Activated CD4-positive, CD25-positive, alpha-beta regulatory T cell treated with anti-CD3 and anti-CD28 coated beads, Interleukin-2, amount 50 U/mL, for 24 hours (primary cell): ENCODE results near the gene NAALADL2.
"Not testable (repeated sequence)": the region's sequence is repeated elsewhere in the genome, so short reads cannot be mapped to it uniquely, and the experiment has no call there.

Source experiments
- ATAC-seq, 2 donors: fragments of 150-1000 bp; cut with Tn5 transposase; one replicate each; pipeline ENCODE4 v1.10.0; 2021; ENCODE audit warnings: mild to moderate bottlenecking in 1 of 2, moderate library complexity in 1 of 2

The NAALADL2 gene

GRCh38 chr3:175792245-175792644, 933.1 kb downstream of the NAALADL2 start:
- ATAC-seq = no peak

- no peak for ATAC-seq
These were observed 939.2 kb downstream of the NAALADL2 start for GRCh38 chr3:175798326-175798725.

- ATAC-seq = no peak
These were observed 946.7 kb downstream of the NAALADL2 start for GRCh38 chr3:175805825-175806224.

DNA sequence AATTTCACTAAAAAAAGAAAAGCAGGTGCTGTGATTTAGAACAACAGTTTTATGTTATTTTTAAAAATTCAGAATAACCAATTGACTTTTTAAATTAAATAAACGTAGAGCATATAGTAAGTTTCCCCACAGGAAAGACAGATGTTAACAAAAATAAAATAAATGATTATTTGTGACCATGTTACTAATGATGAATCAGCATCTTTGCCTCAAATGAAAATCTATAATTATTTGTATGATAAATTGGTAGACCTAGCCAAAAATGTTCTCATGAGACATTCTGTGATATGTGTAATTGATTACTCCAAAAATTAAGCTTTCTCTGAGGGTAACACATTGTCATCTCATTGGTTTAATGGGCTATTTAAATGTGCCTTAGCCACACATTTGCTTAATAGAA, 948.0 kb downstream of the NAALADL2 start:
- ATAC-seq = no peak

GRCh38 chr3:175818811-175819464, 959.8 kb downstream of the NAALADL2 start:
- no peak for ATAC-seq

GRCh38 chr3:175822766-175823491, 963.8 kb downstream of the NAALADL2 start:
- not testable (repeated sequence) for ATAC-seq

DNA sequence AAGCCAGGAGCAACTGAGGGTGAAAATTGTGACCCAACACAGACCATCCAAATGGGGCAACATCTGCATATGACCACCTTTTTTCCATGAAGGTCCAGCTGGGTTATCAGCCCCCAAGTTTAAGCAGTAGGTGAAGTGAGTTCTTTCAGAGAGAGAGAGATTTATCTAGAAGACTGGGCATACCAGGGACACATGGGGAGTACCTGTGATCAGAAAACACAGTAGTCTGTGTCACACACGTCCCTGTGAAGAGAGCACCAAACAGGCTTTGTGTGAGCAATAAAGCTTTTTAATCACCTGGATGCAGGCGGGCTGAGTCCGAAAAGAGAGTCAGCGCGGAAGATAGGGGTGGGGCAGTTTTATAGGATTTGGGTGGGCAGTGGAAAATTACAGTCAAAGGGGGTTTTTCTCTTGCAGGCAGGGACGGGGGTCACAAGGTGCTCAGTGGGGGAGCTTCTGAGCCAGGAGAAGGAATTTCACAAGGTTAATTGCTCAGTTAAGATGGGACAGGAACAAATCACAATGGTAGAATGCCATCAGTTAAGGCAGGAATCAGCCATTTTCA, 966.0 kb downstream of the NAALADL2 start:
- ATAC-seq = not testable (repeated sequence)

- no peak for ATAC-seq
These were observed 967.6 kb downstream of the NAALADL2 start for GRCh38 chr3:175826759-175827158.

DNA sequence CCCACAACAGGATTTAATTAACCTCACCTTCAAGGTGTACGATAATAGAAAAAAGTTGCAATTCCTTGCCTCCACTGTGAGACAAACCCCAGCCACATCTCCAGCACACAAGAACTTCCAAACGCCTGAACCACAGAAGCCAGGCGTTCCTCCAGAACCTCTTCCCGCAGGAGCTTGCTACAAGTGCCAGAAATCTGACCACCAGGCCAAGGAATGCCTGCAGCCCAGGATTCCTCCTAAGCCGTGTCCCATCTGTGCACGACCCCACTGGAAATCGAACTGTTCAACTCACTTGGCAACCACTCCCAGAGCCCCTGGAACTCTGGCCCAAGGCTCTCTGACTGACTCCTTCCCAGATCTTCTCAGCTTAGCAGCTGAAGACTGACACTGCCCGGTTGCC, 970.7 kb downstream of the NAALADL2 start:
- ATAC-seq = not testable (repeated sequence)

- ATAC-seq = not testable (repeated sequence)
These were observed 976.6 kb downstream of the NAALADL2 start for GRCh38 chr3:175835763-175836162.

DNA sequence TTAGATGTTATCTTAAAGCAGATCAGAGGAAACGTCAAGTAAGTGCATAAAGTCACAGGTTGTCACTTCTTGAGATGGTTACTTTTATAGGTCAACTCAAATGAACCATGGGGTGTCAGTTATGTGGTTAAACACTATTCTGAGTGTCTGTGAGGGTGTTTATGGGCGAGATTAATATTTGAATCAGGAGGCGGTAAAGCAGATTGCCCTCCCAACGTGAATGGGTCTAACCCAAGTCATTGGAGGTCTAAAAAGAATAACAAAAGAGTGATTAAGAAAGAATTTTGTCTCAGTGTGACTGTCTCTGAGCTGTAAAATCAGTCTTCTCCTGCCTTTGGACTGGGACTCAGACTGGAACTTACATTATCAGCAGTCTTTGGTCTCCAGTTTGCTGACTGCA, 977.5 kb downstream of the NAALADL2 start:
- ATAC-seq = no peak

- no peak for ATAC-seq
These were observed 978.8 kb downstream of the NAALADL2 start for GRCh38 chr3:175837962-175838361.

DNA sequence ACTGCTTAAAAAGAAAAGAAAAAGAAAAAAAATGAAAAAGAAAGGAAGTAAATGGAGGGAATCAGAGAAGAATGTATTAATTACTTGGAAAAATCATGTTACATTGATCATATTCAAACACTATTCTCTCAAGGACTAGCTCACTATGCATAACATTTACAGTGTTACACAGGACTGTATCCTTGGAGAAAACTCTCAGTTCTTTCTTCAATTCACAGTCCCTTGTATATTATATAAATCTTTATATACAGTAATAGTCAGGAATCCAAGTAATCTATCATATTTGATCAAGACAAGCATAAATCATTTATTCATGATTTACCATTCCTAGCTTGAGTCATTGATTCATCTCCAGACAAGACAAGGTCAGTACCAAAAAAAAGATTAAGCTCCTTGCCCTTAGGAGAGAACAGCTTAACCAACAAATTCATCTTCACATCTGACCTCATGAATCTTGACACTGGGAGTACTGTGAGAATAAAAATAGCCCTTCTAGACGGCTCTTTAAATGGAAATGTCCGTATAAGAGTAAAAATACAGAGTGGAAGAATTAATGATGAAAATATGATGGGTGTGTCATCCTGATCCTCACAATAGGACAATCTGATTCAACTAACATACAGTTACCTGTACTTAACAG, 980.4 kb downstream of the NAALADL2 start:
- ATAC-seq = no peak

DNA sequence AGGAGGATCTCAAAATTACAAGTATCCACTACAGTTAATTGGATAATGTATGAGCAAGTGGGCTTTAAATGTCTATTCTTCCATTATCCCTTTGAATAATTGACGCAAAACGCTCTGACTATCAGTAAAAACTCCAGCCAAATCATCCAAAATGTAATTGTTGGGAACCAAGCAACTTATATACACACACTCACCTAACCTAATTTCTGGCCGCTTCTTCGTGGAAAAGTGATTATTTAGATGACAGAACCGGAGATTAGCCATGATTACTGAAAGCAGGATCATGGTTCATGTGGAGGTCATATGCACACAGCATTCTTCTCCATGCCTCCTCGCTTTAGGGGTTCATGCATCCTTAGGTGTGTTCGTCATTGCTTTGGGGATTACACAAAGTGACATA, 992.4 kb downstream of the NAALADL2 start:
- ATAC-seq = no peak

GRCh38 chr3:175852560-175852959, 993.4 kb downstream of the NAALADL2 start:
- no peak for ATAC-seq

- no peak for ATAC-seq
These were observed 998.6 kb downstream of the NAALADL2 start for GRCh38 chr3:175857666-175858270.
